Stimulated activated CD8-positive, alpha-beta memory T cell treated with anti-CD3 and anti-CD28 coated beads, Interleukin-12 subunit alpha, Interleukin-12 subunit beta, amount 100 ng/mL, for 4 hours (primary cell): ENCODE results near the gene KLHL10.
"Not testable (repeated sequence)": the region's sequence is repeated elsewhere in the genome, so short reads cannot be mapped to it uniquely, and the experiment has no call there.

Experiments
- DNase-seq: peaks from one replicate; pipeline ENCODE4 v3.0.0-alpha.2; 2020; ENCODE audit warnings: low read depth

KLHL10 gene

GRCh38 chr17:41851382-41851781 is 13.8 kb downstream of the KLHL10 start:
- not testable (repeated sequence) for DNase-seq

DNA sequence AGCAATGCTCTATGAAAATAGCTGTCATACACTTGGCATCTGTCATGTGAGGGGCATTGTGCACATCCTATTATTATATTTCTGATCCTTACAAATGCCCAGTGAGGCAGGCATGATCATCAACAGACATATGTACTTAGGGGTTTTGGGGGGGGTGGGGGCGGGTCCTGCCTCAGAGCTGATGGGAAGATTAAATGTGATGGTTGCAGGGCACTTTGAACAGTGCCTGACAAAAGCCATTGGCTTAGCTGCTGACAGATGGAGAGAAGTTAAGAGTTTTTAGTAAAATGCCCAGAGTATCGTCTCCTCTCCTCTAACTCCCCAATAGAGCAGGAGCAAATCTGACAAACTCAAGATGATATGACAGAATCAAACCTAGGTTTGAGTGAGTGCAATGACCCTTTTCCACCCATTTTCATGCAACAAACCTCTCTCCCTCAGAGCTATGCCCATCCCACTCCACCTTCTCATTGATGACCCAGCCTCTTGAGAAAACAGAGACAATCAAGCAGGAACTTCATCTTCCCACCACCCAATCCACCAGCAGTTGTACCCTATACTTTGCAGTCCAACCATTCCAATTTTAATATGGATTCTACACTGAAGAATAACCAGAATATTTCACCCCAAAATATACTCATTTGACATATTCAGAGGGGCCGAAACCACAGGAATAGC is 22.8 kb downstream of the KLHL10 start:
- no peak for DNase-seq

DNA sequence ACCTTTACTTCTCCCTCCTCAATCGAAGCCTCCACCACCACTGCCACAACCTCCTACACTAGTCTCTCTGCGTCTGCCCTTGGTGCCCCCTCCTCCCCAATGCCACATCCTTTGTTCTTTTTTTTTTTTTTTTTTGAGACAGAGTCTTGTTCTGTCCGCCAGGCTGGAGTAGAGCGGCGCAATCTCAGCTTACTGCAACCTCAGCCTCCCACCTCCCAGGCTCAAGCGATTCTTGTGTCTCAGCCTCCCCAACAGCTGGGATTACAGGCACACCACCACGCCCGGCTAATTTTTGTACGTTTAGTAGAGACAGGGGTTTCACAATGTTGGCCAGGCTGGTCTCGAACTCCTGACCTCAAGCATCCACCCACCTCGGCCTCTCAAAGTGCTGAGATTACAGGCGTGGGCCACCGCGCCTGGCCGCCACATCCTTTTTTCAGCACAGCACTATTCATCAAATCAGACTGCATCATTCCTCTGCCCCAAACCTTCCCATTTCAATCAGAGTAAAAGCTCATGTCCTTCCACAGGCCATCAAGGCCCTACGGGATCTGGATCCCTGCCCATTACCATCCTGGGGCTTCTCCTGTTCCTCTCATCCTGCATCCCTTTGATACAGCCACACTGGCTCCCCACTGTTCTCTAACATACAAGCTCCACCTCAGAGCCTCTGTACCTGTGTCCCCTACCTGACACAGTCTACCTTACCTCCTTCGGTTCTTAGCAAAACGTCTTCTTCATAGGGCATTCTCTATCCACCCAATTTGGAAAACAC is 25.6 kb downstream of the KLHL10 start:
- DNase-seq, result peak; percentile 1

DNA sequence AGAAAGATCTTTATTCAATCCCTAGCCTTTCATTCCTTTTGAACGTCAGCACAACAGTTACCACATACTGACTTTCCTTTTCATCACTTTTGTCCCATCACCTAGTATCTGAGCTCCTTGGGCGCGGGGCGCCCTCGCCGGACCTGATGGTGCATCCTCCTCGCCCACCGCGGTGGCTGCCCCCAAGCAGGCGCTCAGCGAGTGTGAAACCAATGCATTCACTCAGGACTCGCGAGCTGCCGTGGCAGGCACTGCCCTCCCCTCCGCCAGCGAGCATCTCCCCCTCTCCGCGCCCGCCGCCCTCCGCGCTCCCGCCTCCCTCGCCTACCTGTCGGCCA is 26.8 kb downstream of the KLHL10 start:
- no peak for DNase-seq

GRCh38 chr17:41864836-41865595 is 27.4 kb downstream of the KLHL10 start, which contains the start of gene KLHL11:
Gene KLHL11, minus strand, starts transcription at chr17:41865423. Its CDS starts 53 bp downstream, at chr17:41865370.
- peak; percentile 81 for DNase-seq

DNA sequence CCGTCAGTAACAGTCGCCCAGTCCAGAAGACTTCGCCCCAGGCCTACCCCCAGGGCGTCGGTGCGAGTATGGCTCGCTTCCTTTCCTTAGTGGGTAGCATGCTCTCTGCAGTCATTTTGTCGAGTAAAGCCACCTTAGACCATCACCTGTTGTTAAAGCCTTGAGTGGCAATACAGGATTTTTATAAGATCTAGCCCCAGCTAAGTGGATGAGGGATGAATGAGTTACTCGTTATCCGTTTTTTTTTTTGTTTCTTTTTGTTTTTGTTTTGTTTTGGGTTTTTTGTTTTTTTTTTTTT is 27.9 kb downstream of the KLHL10 start:
- DNase-seq, result no peak

DNA sequence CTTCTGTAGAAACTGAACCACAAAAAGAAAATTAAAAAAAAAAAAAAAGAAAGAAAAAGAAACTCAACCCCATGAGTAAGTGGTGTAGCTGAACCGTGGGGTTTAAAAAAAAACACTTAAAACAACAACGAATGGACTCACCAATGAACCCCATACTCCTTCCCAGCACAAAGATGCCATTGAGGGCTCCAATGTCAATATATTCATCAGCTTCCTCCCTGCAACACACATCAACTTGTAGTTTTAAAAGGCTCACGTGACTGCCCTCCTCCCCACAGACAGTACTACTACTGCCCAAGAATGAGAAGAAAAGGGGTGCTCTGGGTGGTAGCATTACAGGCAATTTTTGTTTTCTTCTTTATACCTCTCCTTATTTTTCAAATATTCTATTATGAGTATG is 30.9 kb downstream of the KLHL10 start:
- no peak for DNase-seq

GRCh38 chr17:41869426-41869825 is 31.8 kb downstream of the KLHL10 start:
- DNase-seq, result no peak

- no peak for DNase-seq
Observed at GRCh38 chr17:41870097-41870496, 32.5 kb downstream of the KLHL10 start.

GRCh38 chr17:41870627-41871026 is 33.0 kb downstream of the KLHL10 start:
- DNase-seq, result no peak

- DNase-seq, result no peak
Observed at GRCh38 chr17:41871789-41872188, 34.2 kb downstream of the KLHL10 start.

GRCh38 chr17:41873559-41874292 is 36.1 kb downstream of the KLHL10 start:
- no peak for DNase-seq

DNA sequence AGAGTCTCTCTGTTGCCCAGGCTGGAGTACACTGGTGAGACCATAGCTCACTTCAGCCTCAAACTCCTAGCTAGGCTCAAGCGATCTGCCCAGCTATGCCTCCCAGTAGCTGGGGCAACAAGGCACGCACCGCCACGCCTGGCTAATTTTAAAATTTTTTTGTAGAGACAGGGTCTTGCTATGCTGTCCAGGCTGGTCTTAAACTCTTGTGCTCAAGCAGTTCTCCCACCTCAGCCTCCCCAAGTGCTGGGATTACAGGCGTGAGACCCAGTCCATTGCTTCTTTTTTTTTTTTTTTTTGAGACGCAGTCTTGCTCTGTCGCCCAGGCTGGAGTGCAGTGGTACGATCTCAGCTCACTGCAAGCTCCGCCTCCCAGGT is 36.7 kb downstream of the KLHL10 start:
- not testable (repeated sequence) for DNase-seq

DNA sequence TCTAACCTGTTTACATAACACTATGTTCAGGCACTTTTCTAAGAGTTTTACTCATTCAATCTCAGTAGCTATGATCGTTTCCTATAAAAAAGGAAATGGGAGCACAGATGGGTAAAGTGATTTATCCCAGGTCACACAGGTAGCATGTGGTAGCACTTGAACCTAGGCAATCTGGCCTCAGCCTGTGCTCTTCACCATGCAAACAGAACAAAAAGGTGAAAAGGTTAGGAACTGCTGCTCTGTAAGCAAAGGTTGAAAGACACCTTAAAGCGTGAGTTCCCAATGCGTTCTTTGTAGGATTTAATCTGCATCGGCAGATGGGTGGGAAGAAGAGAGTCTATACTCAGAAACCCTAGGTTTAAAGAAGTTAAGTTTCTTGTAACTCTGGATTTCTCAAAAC is 42.5 kb downstream of the KLHL10 start:
- DNase-seq, result no peak

- no peak for DNase-seq
Observed at GRCh38 chr17:41882756-41883155, 45.1 kb downstream of the KLHL10 start.

DNA sequence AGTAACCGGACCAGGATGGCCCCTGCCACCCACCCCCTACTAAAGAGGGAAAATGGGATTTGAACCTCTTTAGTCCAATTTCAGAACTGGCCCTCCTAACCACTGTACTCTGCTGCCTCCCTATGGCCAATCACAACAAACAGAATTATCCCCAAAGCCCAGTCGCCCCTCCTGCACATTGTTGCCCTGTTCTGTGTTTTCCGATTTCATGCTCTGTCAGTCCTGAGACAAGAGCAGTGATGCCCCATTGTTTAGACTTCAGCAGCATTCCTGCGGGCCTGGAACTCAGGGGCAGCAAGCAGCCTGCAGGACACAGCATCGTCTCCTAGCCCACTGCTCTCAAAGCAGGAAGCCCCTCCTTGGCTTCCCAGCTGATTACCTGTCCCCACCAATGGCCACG is 48.1 kb downstream of the KLHL10 start:
- no peak for DNase-seq

DNA sequence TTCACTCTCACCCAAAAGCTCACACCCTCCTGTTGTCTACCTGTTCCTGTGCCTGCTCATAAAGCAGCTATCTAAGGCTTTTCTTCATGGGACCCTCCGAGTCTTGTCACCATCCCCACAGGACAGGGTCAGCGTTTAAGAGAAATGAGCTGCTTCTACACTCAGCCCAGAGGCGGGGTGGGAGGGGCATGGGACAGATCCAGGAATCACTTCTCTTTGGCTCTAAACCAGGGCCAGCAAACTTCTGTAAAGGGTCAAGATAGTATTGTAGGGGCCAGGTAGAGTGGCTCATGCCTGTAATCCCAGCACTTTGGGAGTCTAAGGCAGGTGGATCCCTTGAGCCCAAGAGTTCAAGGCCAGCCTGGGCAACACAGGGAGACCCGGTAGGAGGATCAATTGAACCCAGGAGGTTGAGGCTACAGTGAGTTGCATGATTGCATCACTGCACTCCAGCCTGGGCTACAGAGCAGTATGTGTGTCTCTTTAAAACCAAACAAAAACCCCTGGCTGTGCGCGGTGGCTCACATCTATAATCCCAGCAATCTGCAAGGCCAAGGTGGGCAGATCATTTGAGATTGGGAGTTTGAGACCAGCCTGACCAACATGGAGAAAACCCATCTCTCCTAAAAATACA is 50.8 kb downstream of the KLHL10 start:
- DNase-seq, result no peak

DNA sequence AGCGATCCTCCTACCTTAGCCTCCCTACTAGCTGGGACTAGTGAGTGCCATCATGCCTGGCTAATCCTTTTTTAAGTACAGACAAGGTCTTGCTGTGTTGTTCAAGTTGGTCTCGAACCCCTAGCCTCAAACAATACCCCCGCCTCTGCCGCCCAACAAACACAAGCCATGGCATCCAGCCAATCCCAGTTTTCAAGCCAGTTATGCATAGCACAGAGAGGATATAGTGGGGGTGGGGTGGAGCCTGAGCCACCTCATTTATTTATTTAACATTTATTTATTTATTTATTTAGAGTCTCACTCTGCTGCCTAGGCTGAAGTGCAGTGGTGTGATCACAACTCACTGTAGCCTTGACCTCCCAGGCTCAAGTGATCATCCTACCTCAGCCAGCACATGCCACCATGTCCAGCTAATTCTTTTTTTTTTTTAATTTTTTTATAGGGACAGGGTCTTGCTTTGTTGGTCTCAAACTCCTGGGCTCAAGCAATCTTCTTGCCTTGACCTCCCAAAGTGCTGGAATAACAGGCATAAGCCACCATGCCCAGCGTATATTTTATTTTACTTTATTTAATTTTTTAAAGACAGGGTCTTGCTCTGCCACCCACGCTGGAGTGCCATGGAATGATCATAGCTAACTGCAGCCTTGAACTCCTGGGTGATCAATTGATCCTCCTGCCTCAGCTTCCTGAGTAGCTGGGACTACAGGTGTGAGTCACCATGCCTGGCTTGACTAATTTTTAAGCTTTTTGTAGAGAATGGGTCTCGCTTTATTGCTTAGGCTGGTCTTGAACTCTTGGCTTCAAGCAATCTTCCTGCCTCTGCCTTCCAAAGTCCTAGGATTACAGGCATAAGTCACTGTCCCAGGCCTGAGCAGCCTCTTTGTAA is 53.8 kb downstream of the KLHL10 start:
- no peak for DNase-seq

DNA sequence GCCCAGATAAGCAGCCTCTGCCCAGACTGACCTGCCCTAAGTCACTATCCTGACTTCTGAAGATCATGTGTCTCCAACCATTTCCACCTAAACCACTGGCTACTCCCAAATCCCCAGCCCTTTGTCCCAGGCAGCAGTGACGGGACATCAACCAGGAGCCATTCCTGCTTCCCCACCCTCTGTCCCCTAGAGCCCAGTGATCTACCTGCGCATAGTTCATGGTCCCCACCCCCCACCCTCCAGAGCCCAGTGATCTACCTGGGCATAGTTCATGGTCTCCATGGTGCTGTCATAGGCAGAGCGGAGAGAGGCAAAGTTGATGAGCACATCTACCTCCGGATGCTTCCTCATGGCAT is 54.4 kb downstream of the KLHL10 start:
- DNase-seq, result no peak

GRCh38 chr17:41893384-41893783 is 55.8 kb downstream of the KLHL10 start:
- DNase-seq, result no peak

GRCh38 chr17:41894791-41895331 is 57.2 kb downstream of the KLHL10 start:
- no peak for DNase-seq
